ENCODE data around the gene PDZRN3.
"Not testable (repeated sequence)": the region's sequence is repeated elsewhere in the genome, so short reads cannot be mapped to it uniquely, and the experiment has no call there.

PDZRN3 gene

DNA sequence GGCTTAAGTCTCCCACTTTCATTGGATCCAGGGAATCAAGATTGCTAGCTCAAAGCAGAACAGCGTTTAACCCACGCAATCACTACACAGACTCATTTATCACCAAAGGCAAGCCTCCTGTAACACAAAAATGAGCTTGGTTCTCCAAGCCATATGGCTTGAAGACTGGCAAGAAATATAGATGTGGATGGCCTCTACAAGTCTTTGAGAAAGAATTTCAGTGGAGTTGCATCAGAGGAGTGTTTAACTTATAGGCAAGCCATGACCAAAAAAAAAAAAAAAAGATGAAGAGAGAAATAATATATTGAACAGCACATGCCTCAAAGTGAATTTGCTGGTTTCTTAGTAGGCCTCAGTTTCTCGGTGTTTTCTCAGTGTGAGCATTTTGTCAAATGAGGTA is 27.3 kb downstream of the PDZRN3 start:
- in situ Hi-C loops (cut with HindIII; ENCODE audit: low sequenced_read_pairs) = no loop called here

DNA sequence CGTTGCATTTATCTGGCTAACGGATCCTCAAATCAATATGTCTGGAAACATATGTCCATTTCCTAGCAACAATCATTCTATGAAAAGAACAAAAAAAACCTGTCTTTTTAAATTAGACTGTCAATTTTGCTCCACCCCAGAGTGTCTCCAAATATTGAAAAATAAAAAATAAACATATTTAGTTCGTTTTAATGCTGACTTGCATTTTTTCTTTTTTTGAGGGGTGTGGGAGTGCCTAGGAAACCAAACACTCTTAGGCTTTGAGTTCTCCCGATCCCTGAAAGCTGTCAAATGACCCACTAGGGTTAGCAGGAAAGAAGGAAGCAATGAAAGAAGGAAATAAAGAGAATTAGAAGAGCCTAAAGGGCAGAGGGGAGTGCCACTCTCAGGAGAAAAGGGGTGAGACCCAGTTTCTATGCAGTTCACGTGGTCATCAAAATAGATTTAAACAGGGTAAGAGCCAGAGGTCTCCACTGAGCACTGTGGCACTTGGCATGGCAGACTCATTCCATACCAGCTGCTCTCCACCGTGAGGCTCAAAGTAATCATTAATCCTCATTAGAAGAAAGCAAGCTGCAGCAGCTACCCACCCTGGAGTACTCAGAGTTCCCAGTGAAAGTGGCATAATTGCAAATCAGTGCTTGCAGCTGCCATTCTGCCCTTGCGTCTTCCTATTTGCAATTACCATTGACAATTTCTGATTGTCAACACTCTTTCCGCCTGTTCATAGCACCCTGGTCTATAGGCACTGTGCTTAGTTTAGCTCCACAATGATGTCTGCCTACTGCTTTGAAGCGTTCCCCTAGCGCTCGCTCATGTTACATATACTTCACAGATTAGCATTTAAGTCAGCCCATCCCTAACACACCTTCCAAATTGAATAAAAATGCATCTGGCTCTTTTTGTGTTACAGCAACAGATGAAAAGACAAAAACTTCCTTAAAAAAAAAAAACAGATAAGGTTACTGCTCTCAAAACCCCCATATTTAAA is 32.3 kb downstream of the PDZRN3 start:
- in situ Hi-C loops (cut with HindIII; ENCODE audit: low sequenced_read_pairs) = no loop called here

DNA sequence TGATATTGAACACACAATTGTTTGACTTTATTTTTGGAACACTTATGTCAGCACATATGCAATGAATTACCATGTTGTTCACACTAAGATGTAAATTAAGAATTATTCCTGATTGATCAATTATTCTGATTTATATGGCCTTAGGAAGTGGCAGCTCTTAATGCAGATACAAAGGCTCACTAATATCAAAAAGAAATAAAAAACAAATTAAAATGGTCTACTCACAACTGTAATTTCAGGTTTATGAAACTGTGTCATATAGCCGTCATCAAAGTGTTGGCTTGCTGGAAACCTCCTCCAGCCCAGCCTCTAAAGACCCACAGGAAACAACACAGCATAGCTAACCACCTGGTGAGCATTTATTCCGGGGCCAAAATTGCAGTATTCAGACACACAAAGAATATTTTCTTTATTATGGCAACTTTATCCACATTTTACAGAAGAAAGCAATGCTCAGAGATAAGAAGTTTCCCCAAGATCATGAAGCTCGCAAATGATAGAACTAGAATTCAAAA is 33.4 kb downstream of the PDZRN3 start:
- in situ Hi-C loops (cut with HindIII; ENCODE audit: low sequenced_read_pairs) = no loop called here

DNA sequence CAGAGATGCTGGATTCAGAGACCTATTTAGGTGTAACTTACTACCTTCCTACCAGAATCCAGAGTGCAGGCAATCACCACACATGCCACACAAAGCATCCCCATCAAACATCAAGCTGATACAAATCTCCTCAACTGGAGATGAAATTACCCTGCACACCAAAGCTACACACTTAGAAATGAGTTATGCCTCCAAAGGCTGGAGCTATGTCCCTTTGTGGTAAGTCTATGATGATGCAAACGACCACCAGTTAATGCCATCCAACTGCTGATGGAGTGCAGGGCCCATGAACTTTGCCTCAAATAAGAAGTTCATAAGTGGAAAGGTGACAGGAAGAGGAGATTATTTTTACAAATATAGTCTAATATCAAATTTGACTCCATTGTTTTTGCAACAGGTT is 38.1 kb downstream of the PDZRN3 start:
- in situ Hi-C loops (cut with HindIII; ENCODE audit: low sequenced_read_pairs) = no loop called here

DNA sequence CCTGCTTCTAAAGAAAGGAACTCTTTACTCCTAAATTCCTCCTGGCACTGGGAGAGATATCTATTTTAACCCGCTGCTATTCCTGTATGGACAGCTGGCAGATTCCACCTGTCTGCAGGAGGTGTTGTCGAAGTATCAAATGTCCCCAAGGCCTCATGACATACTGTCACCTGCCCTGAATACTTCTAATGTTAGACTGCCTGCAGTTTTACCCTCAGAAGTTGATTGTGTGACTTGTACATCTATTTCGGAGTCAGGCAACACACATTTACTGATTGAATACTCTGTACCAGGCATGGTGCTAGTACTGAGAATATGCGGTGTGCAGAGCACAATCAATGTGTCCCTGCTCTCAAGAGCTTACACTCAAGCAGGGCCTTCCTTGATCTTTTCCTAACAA is 38.6 kb downstream of the PDZRN3 start:
- in situ Hi-C loops (cut with HindIII; ENCODE audit: low sequenced_read_pairs) = no loop called here

DNA sequence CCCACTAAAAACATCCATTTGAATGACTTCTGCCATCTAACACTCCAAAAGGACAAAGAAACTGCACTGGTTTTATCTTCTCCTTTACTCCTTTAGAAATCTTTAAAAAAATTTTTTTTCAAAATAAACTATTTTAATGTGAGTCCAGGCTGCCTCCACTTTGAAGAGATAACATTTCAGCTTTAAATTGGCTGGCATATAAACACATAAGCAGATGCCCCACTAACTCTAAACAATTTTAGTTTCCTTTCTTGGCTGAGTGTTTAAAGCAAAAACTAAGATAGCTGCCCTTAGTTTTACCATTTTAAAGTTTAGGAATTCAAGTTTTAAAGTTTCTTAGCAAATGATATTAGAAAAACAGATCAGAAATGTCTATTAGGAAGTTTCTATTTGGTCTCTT is 39.9 kb downstream of the PDZRN3 start:
- in situ Hi-C loops (cut with HindIII; ENCODE audit: low sequenced_read_pairs) = no loop called here

DNA sequence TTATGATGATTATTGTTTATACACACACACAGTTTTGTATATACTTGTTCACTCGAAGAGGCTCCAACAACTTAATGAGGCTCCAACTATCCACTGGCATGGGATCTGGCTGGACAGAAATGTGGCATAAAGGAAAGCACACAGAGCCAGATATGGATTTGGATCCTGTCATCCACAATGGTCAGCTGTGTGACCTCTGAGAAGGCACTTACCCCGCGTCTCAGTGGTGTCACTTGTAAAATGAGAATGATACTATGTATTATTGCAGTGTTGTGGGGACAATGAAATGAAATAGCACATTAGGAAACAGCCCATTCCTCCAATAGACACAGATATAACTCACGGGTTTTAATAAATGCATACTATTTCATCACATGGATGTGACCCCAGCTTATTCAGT is 42.2 kb downstream of the PDZRN3 start:
- in situ Hi-C loops (cut with HindIII; ENCODE audit: low sequenced_read_pairs) = no loop called here

DNA sequence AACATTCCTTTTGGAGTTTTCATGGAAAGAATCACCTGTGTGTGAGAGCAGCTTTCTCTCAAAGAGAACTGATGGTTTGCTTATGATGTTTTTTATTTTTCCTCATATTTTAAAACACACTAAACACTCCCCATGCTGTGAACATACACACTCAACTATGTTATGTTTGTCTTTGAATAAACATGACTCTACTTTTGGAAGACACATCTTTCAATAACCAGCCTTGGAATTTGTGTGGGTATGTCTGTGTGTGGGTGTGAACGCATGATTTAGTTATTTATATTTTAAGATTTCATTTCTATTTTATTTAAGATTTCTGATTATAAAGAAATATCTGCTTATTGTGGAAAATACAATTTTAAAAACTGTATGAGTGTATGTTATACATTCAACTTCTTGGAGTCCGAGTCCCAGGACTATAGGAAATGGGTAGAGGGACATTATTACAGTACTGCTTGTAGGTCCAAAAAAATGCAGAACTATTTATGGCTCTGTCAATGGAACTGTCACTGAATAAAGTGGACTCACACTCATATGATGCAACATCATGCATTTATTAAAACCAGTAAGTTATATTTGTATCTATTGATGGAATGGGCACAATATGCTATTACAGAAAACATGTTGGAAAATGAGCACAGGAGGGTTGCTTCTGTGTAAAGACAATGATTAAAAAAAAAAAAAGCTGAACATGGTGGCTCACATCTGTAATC is 43.5 kb downstream of the PDZRN3 start:
- in situ Hi-C loops (cut with HindIII; ENCODE audit: low sequenced_read_pairs) = no loop called here

DNA sequence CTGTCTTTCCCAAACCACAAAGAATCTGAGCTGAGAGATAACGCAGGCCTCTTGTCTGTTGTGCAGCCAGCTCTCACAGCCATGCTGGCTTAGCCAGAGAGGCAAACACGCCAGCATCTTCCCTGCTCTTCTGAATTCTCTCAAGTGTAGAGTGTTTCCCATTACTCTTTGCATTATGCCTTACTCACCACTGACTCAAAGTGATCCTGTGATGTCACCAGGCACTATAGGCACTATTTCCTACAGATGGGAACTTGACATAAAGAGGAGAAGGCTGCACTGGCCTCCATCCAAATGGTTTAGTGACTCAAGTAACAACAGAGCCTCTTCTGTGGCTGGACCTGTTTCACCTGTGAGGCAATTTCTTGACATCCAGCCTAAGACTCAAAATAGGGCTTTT is 44.4 kb downstream of the PDZRN3 start:
- in situ Hi-C loops (cut with HindIII; ENCODE audit: low sequenced_read_pairs) = no loop called here

DNA sequence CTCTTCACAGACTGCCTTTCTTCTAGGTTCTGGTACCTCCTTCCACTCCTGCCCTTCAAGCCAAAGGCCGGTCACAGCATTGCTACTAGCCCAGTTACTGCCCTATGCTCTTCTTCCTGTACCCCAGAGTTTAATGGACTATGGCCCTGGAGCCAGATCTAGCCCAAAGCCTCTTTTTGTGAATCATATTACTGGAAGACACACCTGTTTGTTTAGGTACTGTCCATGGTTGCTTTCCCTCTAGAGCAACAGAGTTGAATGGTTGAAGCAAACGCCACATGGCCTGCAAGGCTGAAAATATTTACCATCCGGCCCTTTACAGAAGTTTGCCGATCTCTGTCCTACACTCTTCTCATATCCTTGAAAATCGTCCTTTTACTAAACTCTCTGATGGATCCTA is 47.0 kb downstream of the PDZRN3 start:
- in situ Hi-C loops (cut with HindIII; ENCODE audit: low sequenced_read_pairs) = no loop called here

DNA sequence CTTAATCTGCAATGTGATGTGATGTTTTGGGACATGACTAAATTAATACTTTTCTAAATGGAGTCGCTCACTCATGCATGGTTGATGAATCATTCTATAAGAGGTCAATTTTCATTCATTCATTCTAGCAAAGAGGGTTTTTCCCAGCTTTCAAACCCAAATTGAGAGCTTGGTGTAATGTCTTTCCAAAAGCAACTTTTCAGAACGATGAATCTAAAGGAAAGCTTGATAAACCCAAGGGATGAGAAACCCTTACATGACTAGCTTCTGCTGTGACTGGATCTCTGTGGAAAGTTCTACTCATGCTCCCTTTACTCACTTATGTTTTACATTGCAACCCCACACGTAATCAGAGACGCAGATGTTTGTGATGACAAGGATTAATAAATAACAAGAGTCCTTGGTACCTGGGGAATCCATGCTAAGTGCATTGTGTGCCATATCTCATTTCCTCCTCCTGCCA is 47.7 kb downstream of the PDZRN3 start:
- in situ Hi-C loops (cut with HindIII; ENCODE audit: low sequenced_read_pairs) = no loop called here

DNA sequence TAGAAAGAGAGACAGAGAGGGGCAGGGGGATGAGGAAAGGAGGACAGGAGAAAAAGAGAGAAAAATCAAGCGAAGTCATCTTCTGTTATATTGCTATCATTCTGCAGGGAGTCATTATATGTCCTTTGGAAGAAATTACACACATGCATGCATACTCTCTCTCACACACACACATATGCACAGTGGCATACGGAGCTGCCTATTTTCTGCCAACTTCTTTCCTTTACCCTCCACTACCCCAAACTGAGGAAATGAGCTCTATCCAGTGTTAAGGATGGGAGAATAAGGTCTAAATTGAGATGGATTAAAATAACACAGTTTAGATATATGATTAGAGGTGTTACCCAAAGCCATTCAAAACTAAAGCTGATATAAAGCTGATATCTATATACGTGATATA is 48.8 kb downstream of the PDZRN3 start:
- in situ Hi-C loops (cut with HindIII; ENCODE audit: low sequenced_read_pairs) = no loop called here

DNA sequence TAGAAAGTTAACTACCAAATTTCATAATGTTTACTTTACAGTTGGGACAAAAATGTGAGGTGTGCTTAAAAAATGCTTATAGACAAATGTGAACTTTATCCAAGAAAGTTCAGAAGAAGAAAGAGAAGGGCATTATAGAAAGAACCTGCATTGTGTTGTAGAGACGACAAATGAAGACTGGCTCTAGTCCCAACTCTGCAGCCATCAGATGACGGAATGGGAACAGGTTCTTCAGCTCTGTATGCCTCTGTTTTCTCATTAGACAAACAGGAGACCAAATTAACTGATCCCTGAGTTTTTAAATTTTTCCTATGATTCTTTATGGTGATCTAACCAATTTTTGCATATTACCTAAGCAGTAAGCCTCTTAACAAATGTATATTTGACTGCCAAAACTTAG is 49.2 kb downstream of the PDZRN3 start:
- in situ Hi-C loops (cut with HindIII; ENCODE audit: low sequenced_read_pairs) = no loop called here

DNA sequence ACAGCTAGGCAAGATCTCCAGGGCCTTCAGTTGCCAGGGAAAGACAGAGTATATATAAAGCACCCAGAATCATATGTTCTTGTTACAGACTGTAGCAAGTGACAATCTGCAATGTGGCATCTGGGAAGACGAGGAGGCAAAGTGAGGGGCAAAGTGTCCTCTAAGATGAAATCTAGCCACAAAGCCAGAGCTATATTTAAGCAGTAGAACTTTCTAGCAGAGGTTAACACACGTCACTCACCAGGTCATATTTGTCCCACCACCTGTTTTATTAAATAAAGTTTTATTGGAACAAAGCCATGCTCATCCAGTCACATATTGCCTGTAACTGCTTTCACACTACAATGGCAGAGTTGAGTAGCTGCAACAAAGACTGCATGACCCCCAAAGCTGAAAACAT is 51.5 kb downstream of the PDZRN3 start:
- in situ Hi-C loops (cut with HindIII; ENCODE audit: low sequenced_read_pairs) = no loop called here

DNA sequence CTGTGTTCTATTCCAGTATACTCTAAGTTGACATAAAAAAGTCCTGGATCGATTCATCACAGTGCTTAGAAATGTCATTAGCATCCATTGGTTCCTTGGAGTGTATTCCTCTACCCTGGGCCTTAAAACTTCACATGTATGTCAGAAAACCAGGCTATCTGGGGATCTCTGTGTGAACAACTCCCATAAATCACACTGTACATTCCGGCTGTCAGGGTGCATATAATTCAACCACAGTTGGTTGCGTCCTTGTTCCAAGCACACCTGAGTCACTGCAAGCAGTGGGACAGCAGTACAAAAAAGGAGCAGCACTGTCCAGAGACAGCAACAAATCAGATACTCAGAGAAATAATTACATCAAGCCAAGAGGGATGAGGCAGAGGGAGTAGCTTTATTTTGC is 52.4 kb downstream of the PDZRN3 start:
- in situ Hi-C loops (cut with HindIII; ENCODE audit: low sequenced_read_pairs) = no loop called here

DNA sequence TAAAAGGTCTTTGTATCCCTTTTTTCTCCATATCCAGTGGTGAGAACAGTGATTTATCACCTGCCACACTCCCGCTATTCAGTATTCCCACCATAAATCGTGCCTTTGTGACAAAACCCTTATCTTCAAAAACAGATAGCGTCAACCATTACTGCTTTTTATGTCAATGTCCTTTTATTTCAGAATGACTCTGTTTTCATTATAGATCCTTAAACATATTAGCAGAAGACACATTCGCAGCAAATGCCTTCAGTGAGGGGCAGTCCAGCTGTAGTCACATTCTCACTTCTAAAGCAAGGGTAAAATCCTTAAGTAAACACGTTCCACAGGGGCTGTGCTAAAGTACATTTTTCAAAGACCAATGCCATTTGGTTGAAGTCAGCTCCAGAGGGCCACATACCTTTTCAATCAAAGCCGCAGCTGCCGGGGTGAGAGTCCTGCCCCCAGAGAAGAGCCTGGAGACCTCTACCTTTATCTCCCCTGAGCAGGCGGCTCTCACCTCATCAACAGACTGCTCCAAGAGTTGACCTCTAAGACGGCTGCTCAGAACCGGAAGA is 53.4 kb downstream of the PDZRN3 start:
- in situ Hi-C loops (cut with HindIII; ENCODE audit: low sequenced_read_pairs) = no loop called here

DNA sequence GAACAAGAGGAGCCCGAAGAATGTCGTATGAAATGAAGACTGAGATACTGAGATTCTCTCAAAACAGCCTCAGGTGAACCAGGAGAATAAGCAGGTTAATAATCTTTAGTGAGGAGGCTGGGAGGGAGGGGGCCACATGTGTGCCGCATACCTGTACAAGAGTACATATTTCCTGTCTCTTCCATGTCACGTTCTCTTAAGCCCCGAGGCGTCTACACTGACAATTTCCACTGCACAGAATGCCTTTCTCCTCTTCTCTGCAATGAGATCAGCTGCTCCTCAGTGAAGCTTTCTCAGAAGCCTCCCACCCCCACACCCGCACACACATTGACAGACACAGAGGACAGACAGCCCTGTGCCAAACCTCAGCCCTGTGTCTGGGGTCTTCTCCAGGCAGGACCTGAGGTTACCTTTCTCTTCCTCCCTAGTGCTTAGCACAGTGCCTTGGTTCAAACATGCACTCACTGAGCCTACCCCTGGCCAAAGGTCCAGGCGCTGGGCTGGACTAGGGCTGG is 55.4 kb downstream of the PDZRN3 start:
- in situ Hi-C loops (cut with HindIII; ENCODE audit: low sequenced_read_pairs) = no loop called here

DNA sequence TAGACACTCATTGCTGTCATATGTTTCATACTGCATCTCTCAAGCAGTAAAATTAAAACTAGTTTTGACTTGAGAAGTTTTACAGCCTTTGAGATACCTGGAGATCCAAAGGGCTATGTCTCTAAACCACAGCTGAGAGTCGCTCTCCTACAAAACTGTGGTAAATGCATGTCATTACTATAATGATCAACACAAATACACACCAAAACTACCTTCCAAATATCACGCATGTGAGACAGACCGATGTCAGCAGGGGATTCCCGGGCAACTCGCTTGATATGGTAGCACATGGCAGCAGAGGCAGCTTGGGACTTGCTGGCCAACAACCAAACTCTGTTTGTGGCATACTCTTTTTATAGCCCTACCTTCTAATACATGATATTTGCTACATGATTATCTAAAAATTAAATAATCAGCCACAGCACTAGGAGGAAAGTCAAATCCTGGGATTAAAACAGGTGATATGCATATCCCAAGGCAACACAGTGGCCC is 56.3 kb downstream of the PDZRN3 start:
- in situ Hi-C loops (cut with HindIII; ENCODE audit: low sequenced_read_pairs) = no loop called here

DNA sequence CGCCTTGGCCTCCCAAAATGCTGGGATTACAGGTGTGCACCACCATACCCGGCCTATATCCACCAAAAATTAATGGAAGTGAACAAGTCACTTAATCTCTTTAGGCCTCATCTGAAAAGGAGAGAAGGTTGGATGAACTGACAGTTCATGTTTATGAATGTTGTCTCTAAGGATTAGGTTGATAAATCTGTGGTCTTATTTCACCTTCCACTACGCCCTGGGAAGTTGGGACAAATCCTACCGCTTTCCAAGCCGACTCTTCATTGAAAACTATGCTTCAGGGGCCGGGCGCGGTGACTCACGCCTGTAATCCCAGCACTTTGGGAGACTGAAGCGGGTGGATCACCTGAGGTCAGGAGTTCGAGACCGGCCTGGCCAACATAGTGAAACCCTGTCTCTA is 59.4 kb downstream of the PDZRN3 start:
- in situ Hi-C loops (cut with HindIII; ENCODE audit: low sequenced_read_pairs) = not testable (repeated sequence)

DNA sequence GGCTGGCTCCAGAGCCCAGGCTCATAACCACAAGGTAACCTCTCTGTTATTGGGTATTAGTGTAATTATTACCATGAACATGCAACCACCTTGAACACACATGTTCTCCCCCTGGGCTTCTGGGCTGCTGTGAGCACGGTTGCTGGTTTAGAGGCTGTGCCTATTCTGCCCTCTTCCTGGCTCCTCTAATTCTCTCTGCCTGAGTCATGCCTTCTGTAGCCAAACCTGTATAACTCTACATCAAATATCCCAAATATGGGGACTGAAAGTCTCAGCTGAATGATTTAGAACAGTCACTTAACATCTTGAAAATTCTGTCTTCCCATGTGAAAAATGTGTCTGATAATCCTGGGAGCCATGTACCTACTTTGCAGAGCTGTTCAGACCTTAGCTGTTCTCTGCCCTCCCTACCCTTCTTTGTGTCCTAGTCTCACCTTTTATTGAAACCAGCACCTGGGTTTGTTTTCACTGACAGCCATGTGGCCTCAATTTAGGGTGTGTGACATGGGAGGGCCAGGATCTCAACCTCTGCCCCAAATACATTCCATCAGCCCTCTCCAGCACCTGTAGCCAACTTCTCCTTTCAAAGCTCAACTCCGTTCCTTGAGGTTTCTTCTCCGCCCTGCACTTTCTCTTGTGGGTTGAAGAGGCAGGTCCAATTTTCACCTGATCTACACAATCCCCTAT is 60.7 kb downstream of the PDZRN3 start:
- in situ Hi-C loops (cut with HindIII; ENCODE audit: low sequenced_read_pairs) = no loop called here

DNA sequence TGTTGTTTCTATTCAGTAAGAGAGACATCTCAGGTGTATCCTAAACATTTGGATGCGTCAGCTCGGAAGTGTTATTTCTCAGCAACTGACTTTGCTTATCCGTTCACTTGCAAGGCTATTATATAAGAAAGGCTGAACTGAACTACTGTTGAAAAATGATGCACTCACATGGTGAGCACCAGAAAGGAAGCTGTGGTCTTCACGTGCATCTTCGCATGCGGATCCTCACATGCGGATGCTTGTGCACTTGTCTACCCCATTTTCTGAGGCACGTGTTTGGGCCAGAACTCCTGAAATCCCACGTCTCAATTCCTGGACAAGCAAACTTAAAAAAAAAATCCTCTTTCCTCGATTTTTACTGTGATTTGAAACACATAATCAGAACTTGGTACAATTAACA is 63.2 kb downstream of the PDZRN3 start:
- in situ Hi-C loops (cut with HindIII; ENCODE audit: low sequenced_read_pairs) = no loop called here
